WTC11 (cell line): ENCODE measurements around the gene GRN.

ENCODE experiments used
- CTCF ChIP-seq: fragments of 200-600 bp; IDR thresholded peaks from 2 replicates; pipeline ENCODE4 v1.8.0; 2022; ENCODE audit warnings: antibody characterized with exemption
- ERG ChIP-seq: fragments of 250-450 bp; sonication (Bioruptor Pico); IDR thresholded peaks from 2 replicates; pipeline ENCODE4 v1.8.0; 2021; ENCODE audit warnings: mild to moderate bottlenecking
- ETV6 ChIP-seq: sonication (generic); formaldehyde crosslinking; IDR thresholded peaks from 2 replicates; pipeline ENCODE4 v1.8.1; 2022; ENCODE audit warnings: mild to moderate bottlenecking, missing genetic modification reagents
- JAZF1 ChIP-seq: fragments of 250-450 bp; sonication (Bioruptor Pico); IDR thresholded peaks from 2 replicates; pipeline ENCODE4 v1.9.0; 2021; ENCODE audit warnings: moderate library complexity, mild to moderate bottlenecking, inconsistent platforms
- JUN ChIP-seq: sonication (generic); formaldehyde crosslinking; IDR thresholded peaks from 2 replicates; pipeline ENCODE4 v1.8.0; 2023; ENCODE audit warnings: mild to moderate bottlenecking, missing genetic modification reagents
- PREB ChIP-seq: sonication (generic); formaldehyde crosslinking; IDR thresholded peaks from 2 replicates; pipeline ENCODE4 v1.8.1; 2022; ENCODE audit warnings: mild to moderate bottlenecking, missing genetic modification reagents, moderate library complexity, borderline replicate concordance
- RELA ChIP-seq: sonication (generic); formaldehyde crosslinking; IDR thresholded peaks from 2 replicates; pipeline ENCODE4 v1.8.1; 2022; ENCODE audit warnings: missing genetic modification reagents, mild to moderate bottlenecking, borderline replicate concordance
- TEAD4 ChIP-seq: sonication (generic); formaldehyde crosslinking; IDR thresholded peaks from 2 replicates; pipeline ENCODE4 v1.8.0; 2022; ENCODE audit warnings: mild to moderate bottlenecking, missing genetic modification reagents
- ZNF512 ChIP-seq: sonication (generic); formaldehyde crosslinking; IDR thresholded peaks from 2 replicates; pipeline ENCODE4 v1.8.1; 2022; ENCODE audit warnings: missing genetic modification reagents, borderline replicate concordance
- TF ChIP-seq, protein P1 (sequence below): sonication (generic); formaldehyde crosslinking; IDR thresholded peaks from 2 replicates; pipeline ENCODE4 v1.8.0; 2022; ENCODE audit warnings: mild to moderate bottlenecking, missing genetic modification reagents
- TF ChIP-seq, protein P2 (sequence below): sonication (generic); formaldehyde crosslinking; IDR thresholded peaks from 2 replicates; pipeline ENCODE4 v1.8.0; 2023; ENCODE audit warnings: mild to moderate bottlenecking, missing genetic modification reagents

GRCh38 chr17:44320066-44320465, 25.0 kb upstream of the GRN start:
- TF ChIP-seq CTCF (no peak), JAZF1 (CRISPR knock-in tag) (no peak), TEAD4 (CRISPR knock-in tag) (no peak), ZNF512 (CRISPR knock-in tag) (no peak), RELA (no peak), JUN (CRISPR knock-in tag) (no peak), ERG (CRISPR knock-in tag) (no peak), PREB (CRISPR knock-in tag) (no peak), ETV6 (no peak)
- TF ChIP-seq, protein P1, sequence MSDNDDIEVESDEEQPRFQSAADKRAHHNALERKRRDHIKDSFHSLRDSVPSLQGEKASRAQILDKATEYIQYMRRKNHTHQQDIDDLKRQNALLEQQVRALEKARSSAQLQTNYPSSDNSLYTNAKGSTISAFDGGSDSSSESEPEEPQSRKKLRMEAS (CRISPR knock-in tag), result no peak
- TF ChIP-seq, protein P2, sequence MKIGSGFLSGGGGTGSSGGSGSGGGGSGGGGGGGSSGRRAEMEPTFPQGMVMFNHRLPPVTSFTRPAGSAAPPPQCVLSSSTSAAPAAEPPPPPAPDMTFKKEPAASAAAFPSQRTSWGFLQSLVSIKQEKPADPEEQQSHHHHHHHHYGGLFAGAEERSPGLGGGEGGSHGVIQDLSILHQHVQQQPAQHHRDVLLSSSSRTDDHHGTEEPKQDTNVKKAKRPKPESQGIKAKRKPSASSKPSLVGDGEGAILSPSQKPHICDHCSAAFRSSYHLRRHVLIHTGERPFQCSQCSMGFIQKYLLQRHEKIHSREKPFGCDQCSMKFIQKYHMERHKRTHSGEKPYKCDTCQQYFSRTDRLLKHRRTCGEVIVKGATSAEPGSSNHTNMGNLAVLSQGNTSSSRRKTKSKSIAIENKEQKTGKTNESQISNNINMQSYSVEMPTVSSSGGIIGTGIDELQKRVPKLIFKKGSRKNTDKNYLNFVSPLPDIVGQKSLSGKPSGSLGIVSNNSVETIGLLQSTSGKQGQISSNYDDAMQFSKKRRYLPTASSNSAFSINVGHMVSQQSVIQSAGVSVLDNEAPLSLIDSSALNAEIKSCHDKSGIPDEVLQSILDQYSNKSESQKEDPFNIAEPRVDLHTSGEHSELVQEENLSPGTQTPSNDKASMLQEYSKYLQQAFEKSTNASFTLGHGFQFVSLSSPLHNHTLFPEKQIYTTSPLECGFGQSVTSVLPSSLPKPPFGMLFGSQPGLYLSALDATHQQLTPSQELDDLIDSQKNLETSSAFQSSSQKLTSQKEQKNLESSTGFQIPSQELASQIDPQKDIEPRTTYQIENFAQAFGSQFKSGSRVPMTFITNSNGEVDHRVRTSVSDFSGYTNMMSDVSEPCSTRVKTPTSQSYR (CRISPR knock-in tag), result no peak
